IMR-90 (cell line): ENCODE data around the gene ABCA2.

Experiments
- CEBPB ChIP-seq: IDR thresholded peaks from 2 replicates; pipeline ENCODE4 v1.6.1; 2012; ENCODE audit warnings: low read depth, low read length, improper control_type of control experiment
- CTCF ChIP-seq: conservative IDR thresholded peaks from 2 replicates; pipeline ENCODE4 v1.5.1; 2012; ENCODE audit warnings: mild to moderate bottlenecking, low read depth, low read length, improper control_type of control experiment
- MAFK ChIP-seq: IDR thresholded peaks from 2 replicates; pipeline ENCODE4 v1.6.1; 2012; ENCODE audit warnings: low read depth, low read length, improper control_type of control experiment
- MXI1 ChIP-seq: IDR thresholded peaks from 2 replicates; pipeline ENCODE4 v1.6.1; 2012; ENCODE audit warnings: low read depth, mild to moderate bottlenecking, low read length, moderate library complexity, borderline replicate concordance
- POLR2A ChIP-seq: IDR thresholded peaks from 2 replicates; pipeline ENCODE4 v1.6.1; 2012; ENCODE audit warnings: mild to moderate bottlenecking, low read depth, low read length
- RFX5 ChIP-seq: IDR thresholded peaks from 2 replicates; pipeline ENCODE4 v1.8.0; 2012; ENCODE audit warnings: low read depth, mild to moderate bottlenecking, low read length, moderate library complexity
- USF2 ChIP-seq: fragments of 150-350 bp; IDR thresholded peaks from 2 replicates; pipeline ENCODE4 v1.6.1; 2017; ENCODE audit warnings: mild to moderate bottlenecking, antibody characterized with exemption, low read length, low read depth

GRCh38 chr9:136991993-136992818, 35.8 kb downstream of the ABCA2 start, which contains the start of gene PAXX:
- TF ChIP-seq CTCF = no peak
- no peak for TF ChIP-seq POLR2A
- no peak for TF ChIP-seq USF2
- no peak for TF ChIP-seq RFX5
- TF ChIP-seq MXI1 = peak; percentile 72; the same call in 1 of the 2 replicates
- TF ChIP-seq MAFK = no peak
- TF ChIP-seq CEBPB = no peak
